ENCODE data around the gene TIMP2. TPM values are rescaled to one million over a fixed set of nuclear protein-coding genes. Genes with fewer than 3 reads are reported as not detected.

The TIMP2 gene
- total RNA-seq, 1 experiment from 2014 or later = 29.0 TPM

DNA sequence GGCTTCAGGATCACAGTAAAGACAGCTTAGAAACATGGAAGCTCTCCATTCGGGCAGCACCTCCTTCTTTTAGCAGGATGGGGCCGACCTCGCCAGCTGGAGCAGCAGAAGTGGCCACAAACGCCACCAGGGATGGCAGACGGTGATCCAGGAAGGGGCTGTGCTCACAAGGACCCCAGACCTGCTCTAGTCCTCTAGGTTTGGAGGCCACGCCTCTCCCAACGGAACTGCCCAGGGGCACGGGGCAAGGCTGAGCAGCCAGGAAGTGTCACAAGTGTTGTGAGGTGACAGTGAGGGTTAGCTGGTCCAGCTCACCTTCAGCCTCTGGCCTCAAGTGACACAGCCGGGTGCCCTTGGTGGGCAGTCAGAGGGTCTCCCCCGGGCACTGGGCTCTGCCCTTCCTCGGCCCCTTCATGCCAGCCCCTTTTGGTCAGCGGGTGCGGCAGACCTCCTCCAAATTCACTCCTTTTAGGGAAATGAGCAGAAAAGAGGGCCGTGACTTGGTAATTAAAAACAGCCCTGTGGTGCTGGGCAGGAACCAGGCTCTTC, 42.6 kb downstream of the TIMP2 start:
- Mint-ChIP-seq H3K36me3 (ENCODE audit: insufficient read depth in 1 of 3, low read depth in 3 of 3) (no peaks in the 10 kb centered on the region; a peak in 1 of 7 replicates), H3K27ac (peak overlapping the region in 1 of 3 experiments; percentile 79; a peak in 1 of 7 replicates), H3K27me3 (ENCODE audit: low read depth) (no peaks in the 10 kb centered on the region; the same call in none of the 2 replicates), H3K4me3 (no peak overlapping the region), H3K9me3 (no peaks in the 10 kb centered on the region), H3K4me1 (peaks cover 26 to 36% of the 10 kb centered on the region in 2 experiments)
- Histone ChIP-seq H2BK12ac (ENCODE audit: insufficient read length, low read depth, low read length) (no peak overlapping the region), H4K8ac (replicated peaks; ENCODE audit: insufficient read length, low read depth, low read length) (no peak overlapping the region), H4K91ac (ENCODE audit: insufficient read length, low read depth, low read length) (no peak overlapping the region), H3K23ac (ENCODE audit: insufficient read length, low read depth, low read length) (no peak overlapping the region), H3T11ph (ENCODE audit: low read length) (no peak overlapping the region), H3K4me2 (ENCODE audit: insufficient read depth, insufficient read length, low read length) (no peak overlapping the region), H2AFZ (ENCODE audit: low read length) (no peak overlapping the region), H3K9ac (ENCODE audit: extremely low read depth, insufficient read length, low read length) (no peak overlapping the region), H2AK5ac (ENCODE audit: insufficient read length, low read length) (no peak overlapping the region), H3K14ac (ENCODE audit: insufficient read depth, low read length) (peak overlapping the region; percentile 6; the same call in 1 of the 2 replicates), H3K79me2 (ENCODE audit: insufficient read depth, low read length) (no peaks in the 10 kb centered on the region), H3K4me1 (ENCODE audit: insufficient read depth, low read length) (peaks cover 2% of the 10 kb centered on the region; the same call in 1 of the 2 replicates), H3K27me3 (ENCODE audit: insufficient read depth, low read length) (no peaks in the 10 kb centered on the region), H3K23me2 (ENCODE audit: insufficient read length, low read depth, low read length, poor library complexity, severe bottlenecking) (peaks cover 2% of the 10 kb centered on the region), H3K18ac (ENCODE audit: insufficient read length, low read depth, low read length) (peak overlapping the region; percentile 10), H3K9me3 (ENCODE audit: control insufficient read depth, low read depth, low read length) (no peaks in the 10 kb centered on the region), H3K79me1 (ENCODE audit: insufficient read depth, low read depth, low read length, poor library complexity, severe bottlenecking) (no peaks in the 10 kb centered on the region), H2BK5ac (ENCODE audit: insufficient read length, low read length) (no peak overlapping the region), H4K5ac (ENCODE audit: insufficient read length, low read depth, low read length) (no peak overlapping the region), H2BK15ac (ENCODE audit: low read depth, low read length) (no peak overlapping the region), H4K20me1 (ENCODE audit: control insufficient read depth, insufficient read depth, insufficient read length) (no peaks in the 10 kb centered on the region), H3K56ac (ENCODE audit: insufficient read length, low read depth, low read length) (no peak overlapping the region), H3K27ac (ENCODE audit: insufficient read length, low read depth, low read length) (no peak overlapping the region), H3K4ac (ENCODE audit: low read depth, low read length) (no peak overlapping the region; the same call in 1 of the 2 replicates), H2BK20ac (ENCODE audit: low read depth, low read length, poor library complexity, severe bottlenecking) (no peak overlapping the region), H2BK120ac (ENCODE audit: low read depth, low read length, poor library complexity, severe bottlenecking) (no peak overlapping the region)
- DNase-seq = peak; percentile 50
- WGBS (ENCODE audit: extremely low coverage, insufficient read length, low lambda C conversion rate) = no CpG with 5 or more reads among the region's 14 CpGs
- TF ChIP-seq, protein P1, sequence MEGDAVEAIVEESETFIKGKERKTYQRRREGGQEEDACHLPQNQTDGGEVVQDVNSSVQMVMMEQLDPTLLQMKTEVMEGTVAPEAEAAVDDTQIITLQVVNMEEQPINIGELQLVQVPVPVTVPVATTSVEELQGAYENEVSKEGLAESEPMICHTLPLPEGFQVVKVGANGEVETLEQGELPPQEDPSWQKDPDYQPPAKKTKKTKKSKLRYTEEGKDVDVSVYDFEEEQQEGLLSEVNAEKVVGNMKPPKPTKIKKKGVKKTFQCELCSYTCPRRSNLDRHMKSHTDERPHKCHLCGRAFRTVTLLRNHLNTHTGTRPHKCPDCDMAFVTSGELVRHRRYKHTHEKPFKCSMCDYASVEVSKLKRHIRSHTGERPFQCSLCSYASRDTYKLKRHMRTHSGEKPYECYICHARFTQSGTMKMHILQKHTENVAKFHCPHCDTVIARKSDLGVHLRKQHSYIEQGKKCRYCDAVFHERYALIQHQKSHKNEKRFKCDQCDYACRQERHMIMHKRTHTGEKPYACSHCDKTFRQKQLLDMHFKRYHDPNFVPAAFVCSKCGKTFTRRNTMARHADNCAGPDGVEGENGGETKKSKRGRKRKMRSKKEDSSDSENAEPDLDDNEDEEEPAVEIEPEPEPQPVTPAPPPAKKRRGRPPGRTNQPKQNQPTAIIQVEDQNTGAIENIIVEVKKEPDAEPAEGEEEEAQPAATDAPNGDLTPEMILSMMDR (conservative IDR thresholded peaks at IDR 0.05) = no peak

Data from H9 (cell line).